ENCODE results near the gene CNTNAP5. TPM values are rescaled to one million over a fixed set of nuclear protein-coding genes. Genes with fewer than 3 reads are reported as not detected.

Gene CNTNAP5
- total and polyA plus RNA-seq, 4 donors = 16.7 to 63.2 (median 39.1) TPM

- H3K27me3 ChIP-seq (ENCODE audit: control insufficient read depth, insufficient read depth, low read length) = no peaks in the 10 kb centered on the region
- WGBS (ENCODE audit: insufficient coverage) = 50% methylated on average over 1 of the region's 5 CpGs
- no peaks in the 10 kb centered on the region for H3K4me1 ChIP-seq (ENCODE audit: control insufficient read depth, insufficient read depth, low read length)
- no peak overlapping the region for H3K27ac ChIP-seq (ENCODE audit: low read depth, low read length)
- H3K9me3 ChIP-seq (ENCODE audit: control insufficient read depth, insufficient read depth, low read length) = no peaks in the 10 kb centered on the region
- H3K4me3 ChIP-seq (ENCODE audit: low read depth, low read length) = no peak overlapping the region
- no peaks in the 10 kb centered on the region for H3K36me3 ChIP-seq (ENCODE audit: control insufficient read depth, insufficient read depth, low read length)
- DNase-seq (ENCODE audit: low read depth in 4 of 6, low spot score in 6 of 6) = no peak
Observed at GRCh38 chr2:124131276-124131675, 106.2 kb downstream of the CNTNAP5 start.

- Histone ChIP-seq H3K9me3 (ENCODE audit: control insufficient read depth, insufficient read depth, low read length) (no peaks in the 10 kb centered on the region), H3K27ac (ENCODE audit: low read depth, low read length) (no peak overlapping the region), H3K4me1 (ENCODE audit: control insufficient read depth, insufficient read depth, low read length) (no peaks in the 10 kb centered on the region), H3K4me3 (ENCODE audit: low read depth, low read length) (no peak overlapping the region), H3K36me3 (ENCODE audit: control insufficient read depth, insufficient read depth, low read length) (no peaks in the 10 kb centered on the region), H3K27me3 (ENCODE audit: control insufficient read depth, insufficient read depth, low read length) (no peaks in the 10 kb centered on the region)
- no CpG with 5 or more reads among the region's 1 CpG for WGBS (ENCODE audit: insufficient coverage)
- no peak for DNase-seq (ENCODE audit: low read depth in 4 of 6, low spot score in 6 of 6)
Observed at GRCh38 chr2:124136110-124136509, 111.0 kb downstream of the CNTNAP5 start.

DNA sequence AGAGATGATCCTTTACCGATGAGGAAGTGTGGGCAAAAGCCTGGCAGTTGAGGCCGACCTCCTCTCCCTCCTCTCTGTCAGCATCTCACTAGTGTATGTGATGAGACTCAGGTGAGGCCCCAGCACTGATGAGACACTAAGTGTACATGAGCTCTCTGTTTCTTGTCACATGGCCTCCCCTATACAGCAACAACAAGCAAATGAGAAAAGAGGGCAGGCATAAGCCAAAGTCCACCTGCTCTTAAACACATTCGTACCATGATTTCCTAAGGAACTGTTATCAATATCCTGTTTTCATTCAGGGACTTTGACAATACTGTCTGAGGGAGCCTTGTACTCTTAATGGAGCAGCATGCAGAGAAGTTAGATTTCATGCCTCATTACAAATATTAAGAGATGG is 113.0 kb downstream of the CNTNAP5 start:
- no peak overlapping the region for H3K4me3 ChIP-seq (ENCODE audit: low read depth, low read length)
- H3K9me3 ChIP-seq (ENCODE audit: control insufficient read depth, insufficient read depth, low read length) = no peaks in the 10 kb centered on the region
- DNase-seq (ENCODE audit: low read depth in 4 of 6, low spot score in 6 of 6) = no peak
- H3K27ac ChIP-seq (ENCODE audit: low read depth, low read length) = no peak overlapping the region
- H3K27me3 ChIP-seq (ENCODE audit: control insufficient read depth, insufficient read depth, low read length) = no peaks in the 10 kb centered on the region
- H3K4me1 ChIP-seq (ENCODE audit: control insufficient read depth, insufficient read depth, low read length) = no peaks in the 10 kb centered on the region
- 92% methylated on average over 2 of the region's 3 CpGs for WGBS (ENCODE audit: insufficient coverage)
- H3K36me3 ChIP-seq (ENCODE audit: control insufficient read depth, insufficient read depth, low read length) = no peaks in the 10 kb centered on the region

DNA sequence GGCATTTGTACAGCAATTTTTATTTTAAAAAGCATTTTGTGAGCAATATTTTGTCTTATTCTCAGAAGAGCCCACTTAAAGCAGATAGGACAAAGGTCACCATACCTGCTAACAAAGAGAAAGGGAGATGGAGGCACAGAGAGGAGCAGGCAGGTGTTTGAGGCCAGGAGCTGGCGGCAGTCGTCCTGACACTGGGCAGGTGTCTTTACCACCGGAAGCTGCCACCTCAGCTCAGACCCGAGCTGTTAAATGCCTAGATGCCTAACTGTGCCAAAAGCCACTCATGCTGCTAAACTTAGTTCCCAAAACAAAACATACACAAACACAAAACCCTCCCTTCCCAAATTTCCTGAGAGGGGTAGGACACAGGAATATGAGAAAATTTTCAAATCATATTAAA is 120.9 kb downstream of the CNTNAP5 start:
- Histone ChIP-seq H3K4me1 (ENCODE audit: control insufficient read depth, insufficient read depth, low read length) (no peaks in the 10 kb centered on the region), H3K27me3 (ENCODE audit: control insufficient read depth, insufficient read depth, low read length) (no peaks in the 10 kb centered on the region), H3K4me3 (ENCODE audit: low read depth, low read length) (no peak overlapping the region), H3K27ac (ENCODE audit: low read depth, low read length) (no peak overlapping the region), H3K9me3 (ENCODE audit: control insufficient read depth, insufficient read depth, low read length) (no peaks in the 10 kb centered on the region), H3K36me3 (ENCODE audit: control insufficient read depth, insufficient read depth, low read length) (no peaks in the 10 kb centered on the region)
- no peak for DNase-seq (ENCODE audit: low read depth in 4 of 6, low spot score in 6 of 6)
- WGBS (ENCODE audit: insufficient coverage) = no CpG with 5 or more reads among the region's 4 CpGs

DNA sequence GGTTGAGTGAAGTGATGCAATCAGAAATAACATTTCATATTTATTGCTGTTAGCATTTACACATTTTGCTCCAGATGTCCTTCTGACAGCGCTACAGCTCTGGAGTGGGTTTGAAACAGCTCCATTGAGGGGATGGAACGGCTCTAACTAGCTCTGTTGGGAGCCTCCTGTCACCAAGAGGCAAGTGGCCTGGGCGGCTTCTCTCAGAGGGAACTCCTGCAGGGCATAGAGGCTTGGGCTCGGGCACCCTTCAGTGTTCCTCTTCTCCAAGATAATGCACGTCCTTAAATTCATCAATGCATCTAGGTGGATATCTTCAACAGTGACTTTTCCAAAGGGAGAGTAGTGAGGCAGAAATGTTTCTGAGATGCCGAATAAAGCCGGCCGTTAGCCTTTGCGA is 122.5 kb downstream of the CNTNAP5 start:
- no peak overlapping the region for H3K4me3 ChIP-seq (ENCODE audit: low read depth, low read length)
- WGBS (ENCODE audit: insufficient coverage) = 62% methylated on average over 4 of the region's 9 CpGs

DNA sequence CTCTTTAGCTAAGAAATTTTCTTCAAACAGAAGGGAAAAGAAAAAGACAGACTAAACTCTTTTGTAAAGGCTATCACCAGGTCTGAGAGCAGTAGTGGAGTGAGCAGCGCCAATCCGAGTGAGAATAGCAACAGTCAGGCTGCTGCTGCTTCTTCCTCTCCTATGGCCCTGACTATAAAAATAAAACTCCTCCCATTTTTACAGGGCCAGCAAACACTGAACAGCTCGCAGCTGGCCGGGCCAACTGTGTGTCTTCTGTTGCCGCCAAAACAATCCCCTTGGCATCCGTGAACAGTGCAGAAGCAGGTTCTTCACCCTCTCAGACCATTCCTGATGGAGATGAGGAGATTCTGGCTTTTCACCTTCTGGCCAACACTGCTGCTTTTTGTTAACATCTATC is 124.5 kb downstream of the CNTNAP5 start:
- 42% methylated on average over 6 of the region's 6 CpGs for WGBS (ENCODE audit: insufficient coverage)
- Histone ChIP-seq H3K9me3 (ENCODE audit: control insufficient read depth, insufficient read depth, low read length) (no peaks in the 10 kb centered on the region), H3K27ac (ENCODE audit: low read depth, low read length) (no peak overlapping the region), H3K36me3 (ENCODE audit: control insufficient read depth, insufficient read depth, low read length) (no peaks in the 10 kb centered on the region), H3K4me3 (ENCODE audit: low read depth, low read length) (no peak overlapping the region), H3K4me1 (ENCODE audit: control insufficient read depth, insufficient read depth, low read length) (no peaks in the 10 kb centered on the region), H3K27me3 (ENCODE audit: control insufficient read depth, insufficient read depth, low read length) (no peaks in the 10 kb centered on the region)
- DNase-seq (ENCODE audit: low read depth in 4 of 6, low spot score in 6 of 6) = peak in 1 of 6 donors; percentile 21

More for the DNA sequence above, 122.5 kb downstream of the CNTNAP5 start:
- Histone ChIP-seq H3K27me3 (ENCODE audit: control insufficient read depth, insufficient read depth, low read length) (no peaks in the 10 kb centered on the region), H3K4me1 (ENCODE audit: control insufficient read depth, insufficient read depth, low read length) (no peaks in the 10 kb centered on the region), H3K36me3 (ENCODE audit: control insufficient read depth, insufficient read depth, low read length) (no peaks in the 10 kb centered on the region), H3K27ac (ENCODE audit: low read depth, low read length) (no peak overlapping the region), H3K9me3 (ENCODE audit: control insufficient read depth, insufficient read depth, low read length) (no peaks in the 10 kb centered on the region)
- no peak for DNase-seq (ENCODE audit: low read depth in 4 of 6, low spot score in 6 of 6)

GRCh38 chr2:124151691-124152090 is 126.6 kb downstream of the CNTNAP5 start:
- no peaks in the 10 kb centered on the region for H3K4me1 ChIP-seq (ENCODE audit: control insufficient read depth, insufficient read depth, low read length)
- H3K27me3 ChIP-seq (ENCODE audit: control insufficient read depth, insufficient read depth, low read length) = no peaks in the 10 kb centered on the region
- no peak overlapping the region for H3K4me3 ChIP-seq (ENCODE audit: low read depth, low read length)
- no peaks in the 10 kb centered on the region for H3K36me3 ChIP-seq (ENCODE audit: control insufficient read depth, insufficient read depth, low read length)
- DNase-seq (ENCODE audit: low read depth in 4 of 6, low spot score in 6 of 6) = peak in 1 of 6 donors; percentile 66
- 100% methylated on average over 1 of the region's 4 CpGs for WGBS (ENCODE audit: insufficient coverage)
- no peak overlapping the region for H3K27ac ChIP-seq (ENCODE audit: low read depth, low read length)
- no peaks in the 10 kb centered on the region for H3K9me3 ChIP-seq (ENCODE audit: control insufficient read depth, insufficient read depth, low read length)

DNA sequence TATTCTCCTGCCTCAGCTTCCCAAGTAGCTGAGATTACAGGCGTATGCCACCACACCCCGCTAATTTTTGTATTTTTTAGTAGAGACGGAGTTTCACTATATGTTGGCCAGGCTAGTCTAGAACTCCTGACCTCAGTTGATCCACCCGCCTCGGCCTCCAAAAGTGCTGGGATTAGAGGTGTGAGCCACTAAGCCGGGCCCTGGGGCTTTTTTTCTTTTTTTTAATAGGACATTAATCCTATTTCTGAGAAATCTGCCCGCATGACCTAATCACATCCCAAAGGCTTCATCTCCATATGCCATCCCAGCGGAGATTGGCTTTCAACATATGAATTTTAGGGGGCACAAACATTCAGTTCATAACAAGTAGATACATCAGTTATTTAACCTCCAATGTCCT is 128.6 kb downstream of the CNTNAP5 start:
- Histone ChIP-seq H3K36me3 (ENCODE audit: control insufficient read depth, insufficient read depth, low read length) (no peaks in the 10 kb centered on the region), H3K27me3 (ENCODE audit: control insufficient read depth, insufficient read depth, low read length) (no peaks in the 10 kb centered on the region), H3K4me3 (ENCODE audit: low read depth, low read length) (no peak overlapping the region), H3K9me3 (ENCODE audit: control insufficient read depth, insufficient read depth, low read length) (no peaks in the 10 kb centered on the region), H3K4me1 (ENCODE audit: control insufficient read depth, insufficient read depth, low read length) (no peaks in the 10 kb centered on the region), H3K27ac (ENCODE audit: low read depth, low read length) (no peak overlapping the region)
- DNase-seq (ENCODE audit: low read depth in 4 of 6, low spot score in 6 of 6) = no peak
- 80% methylated on average over 2 of the region's 8 CpGs for WGBS (ENCODE audit: insufficient coverage)

- Histone ChIP-seq H3K4me1 (ENCODE audit: control insufficient read depth, insufficient read depth, low read length) (no peaks in the 10 kb centered on the region), H3K27me3 (ENCODE audit: control insufficient read depth, insufficient read depth, low read length) (no peaks in the 10 kb centered on the region), H3K9me3 (ENCODE audit: control insufficient read depth, insufficient read depth, low read length) (no peaks in the 10 kb centered on the region), H3K36me3 (ENCODE audit: control insufficient read depth, insufficient read depth, low read length) (no peaks in the 10 kb centered on the region), H3K4me3 (ENCODE audit: low read depth, low read length) (no peak overlapping the region), H3K27ac (ENCODE audit: low read depth, low read length) (no peak overlapping the region)
- WGBS (ENCODE audit: insufficient coverage) = 86% methylated on average over 1 of the region's 1 CpG
- DNase-seq (ENCODE audit: low read depth in 4 of 6, low spot score in 6 of 6) = no peak
Observed at GRCh38 chr2:124159166-124159565, 134.1 kb downstream of the CNTNAP5 start.

- no peak for DNase-seq (ENCODE audit: low read depth in 4 of 6, low spot score in 6 of 6)
- no peaks in the 10 kb centered on the region for H3K27me3 ChIP-seq (ENCODE audit: control insufficient read depth, insufficient read depth, low read length)
- no peaks in the 10 kb centered on the region for H3K9me3 ChIP-seq (ENCODE audit: control insufficient read depth, insufficient read depth, low read length)
- no peak overlapping the region for H3K4me3 ChIP-seq (ENCODE audit: low read depth, low read length)
- H3K4me1 ChIP-seq (ENCODE audit: control insufficient read depth, insufficient read depth, low read length) = no peaks in the 10 kb centered on the region
- no peaks in the 10 kb centered on the region for H3K36me3 ChIP-seq (ENCODE audit: control insufficient read depth, insufficient read depth, low read length)
- no peak overlapping the region for H3K27ac ChIP-seq (ENCODE audit: low read depth, low read length)
Observed at GRCh38 chr2:124161542-124161941, 136.5 kb downstream of the CNTNAP5 start.
